Body of pancreas (tissue), 4 donors: ENCODE results near the gene AGR2. TPM values are rescaled to one million over a fixed set of nuclear protein-coding genes. Genes with fewer than 3 reads are reported as not detected.
A peak's percentile ranks its signal among the peaks of the same experiment; 100 is the strongest.

Source experiments
- ATAC-seq: fragments of 150-250 bp; one replicate; pipeline ENCODE4 v1.9.1; 2016
- DNase-seq, 4 donors: peaks; one replicate each; pipeline ENCODE4 v3.0.0-alpha.2; 2019
- H3K27ac ChIP-seq, 4 donors: fragments of 200-600 bp; sonication (generic); 1 replicate in 3 of 4; 2 replicates in 1 of 4; pipeline versions ENCODE4 v1.5.1 to v1.6.1; 2016 to 2019; ENCODE audit warnings: mild to moderate bottlenecking in 1 of 4, mixed read lengths in 1 of 4, moderate library complexity in 1 of 4
- H3K27me3 ChIP-seq, 2 donors: fragments of 200-600 bp; sonication (generic); one replicate each; pipeline ENCODE4 v1.6.0; 2016; ENCODE audit warnings: mild to moderate bottlenecking in 1 of 2
- H3K36me3 ChIP-seq, 2 donors: fragments of 200-600 bp; sonication (generic); replicated peaks in 1 of 2; 2 replicates each; pipeline ENCODE4 v1.5.1; 2016; ENCODE audit warnings: low read depth in 2 of 2; ENCODE audit not compliant: insufficient read depth in 1 of 2
- H3K4me1 ChIP-seq: fragments of 200-600 bp; sonication (generic); one replicate; pipeline ENCODE4 v1.6.0; 2016
- H3K4me3 ChIP-seq, 2 donors: fragments of 200-600 bp; sonication (generic); 1 replicate in 1 of 2; 2 replicates in 1 of 2; pipeline ENCODE4 v1.5.1; 2016 to 2019
- H3K9me3 ChIP-seq, 3 donors: fragments of 200-600 bp; sonication (generic); 1 replicate in 2 of 3; 2 replicates in 1 of 3; pipeline ENCODE4 v1.5.1; 2016
- CTCF ChIP-seq, 7 experiments: fragments of 450-650 bp in 4 of 7; fragments of 200-600 bp in 3 of 7; sonication (generic) in 3 of 7; IDR thresholded peaks; one replicate each; pipeline ENCODE4 v1.5.1; 2016 to 2019; ENCODE audit warnings: antibody characterized with exemption in 7 of 7
- POLR2A ChIP-seq, 3 donors: fragments of 450-650 bp; IDR thresholded peaks; one replicate each; pipeline ENCODE4 v1.6.1; 2016; ENCODE audit warnings: antibody characterized with exemption in 3 of 3, mild to moderate bottlenecking in 2 of 3
- WGBS, 2 donors: methylation state at CpG; one replicate each; pipeline ENCODE4 v1.1.5; 2017; 5-methylcytosine and 5-hydroxymethylcytosine counted together
- intact Hi-C: fragments of 100-400 bp; cut with DNase I; formaldehyde crosslinking; loops from one replicate; pipeline ENCODE4 v1.15.1; 2023
- total RNA-seq, 2 donors: library from RNA; depleted of rRNA; stranded (reverse); fragments of >200 nt; gene quantifications; one replicate each; pipeline ENCODE4 v1.1.0, GENCODE V29; 2016

AGR2 gene
- total RNA-seq, 2 donors from 2014 or later = 6.3 to 20.0 TPM

GRCh38 chr7:16762177-16762576, 42.6 kb downstream of the AGR2 start:
- no peaks in the 10 kb centered on the region for H3K36me3 ChIP-seq
- TF ChIP-seq CTCF (IDR thresholded peaks at IDR 0.05) (no peak), POLR2A (IDR thresholded peaks at IDR 0.05) (no peak)
- H3K4me3 ChIP-seq = no peak overlapping the region
- intact Hi-C loops = no loop called here
- WGBS, 2 donors = 27 to 47% methylated on average over 4 of the region's 4 CpGs
- no peaks in the 10 kb centered on the region for H3K27me3 ChIP-seq
- DNase-seq = peak in 3 of 4 donors; percentile 20 to 36 (median 20)
- peaks cover 25% of the 10 kb centered on the region for H3K4me1 ChIP-seq
- no peak overlapping the region for H3K27ac ChIP-seq
- H3K9me3 ChIP-seq = no peaks in the 10 kb centered on the region
- ATAC-seq = peak; percentile 40

GRCh38 chr7:16759840-16760239, 45.0 kb downstream of the AGR2 start:
- ATAC-seq (no peak), DNase-seq (no peak)
- H3K9me3 ChIP-seq = no peaks in the 10 kb centered on the region
- H3K27me3 ChIP-seq = no peaks in the 10 kb centered on the region
- H3K4me1 ChIP-seq = peaks cover 32% of the 10 kb centered on the region
- intact Hi-C loops = no loop called here
- H3K36me3 ChIP-seq = no peaks in the 10 kb centered on the region
- no peak overlapping the region for H3K4me3 ChIP-seq
- no peak for TF ChIP-seq POLR2A (IDR thresholded peaks at IDR 0.05)
- TF ChIP-seq CTCF (IDR thresholded peaks at IDR 0.05) = no peak
- no peak overlapping the region for H3K27ac ChIP-seq
- 82 to 100% methylated on average over 1 of the region's 1 CpG for WGBS, 2 donors

GRCh38 chr7:16758631-16759611, 45.9 kb downstream of the AGR2 start:
- H3K4me1 ChIP-seq = peaks cover 31% of the 10 kb centered on the region
- no peak for TF ChIP-seq CTCF (IDR thresholded peaks at IDR 0.05)
- TF ChIP-seq POLR2A (IDR thresholded peaks at IDR 0.05) = no peak
- H3K9me3 ChIP-seq = no peaks in the 10 kb centered on the region
- H3K4me3 ChIP-seq = no peak overlapping the region
- 77 to 85% methylated on average over 10 of the region's 10 CpGs for WGBS, 2 donors
- no peaks in the 10 kb centered on the region for H3K36me3 ChIP-seq
- ATAC-seq (no peak), DNase-seq (no peak)
- H3K27ac ChIP-seq = no peak overlapping the region
- H3K27me3 ChIP-seq = no peaks in the 10 kb centered on the region
- intact Hi-C loops = no loop called here

GRCh38 chr7:16758036-16758435, 46.8 kb downstream of the AGR2 start:
- no peaks in the 10 kb centered on the region for H3K36me3 ChIP-seq
- no peak for TF ChIP-seq POLR2A (IDR thresholded peaks at IDR 0.05)
- TF ChIP-seq CTCF (IDR thresholded peaks at IDR 0.05) = no peak
- H3K4me1 ChIP-seq = peaks cover 33% of the 10 kb centered on the region
- H3K9me3 ChIP-seq = no peaks in the 10 kb centered on the region
- ATAC-seq = no peak
- 72 to 74% methylated on average over 6 of the region's 6 CpGs for WGBS, 2 donors
- H3K27me3 ChIP-seq = no peaks in the 10 kb centered on the region
- DNase-seq = no peak
- H3K27ac ChIP-seq = no peak overlapping the region
- no peak overlapping the region for H3K4me3 ChIP-seq
- intact Hi-C loops = no loop called here
